GM21447 (cell line): ENCODE results near the gene KRTAP4-6.
"Not testable (repeated sequence)": the region's sequence is repeated elsewhere in the genome, so short reads cannot be mapped to it uniquely, and the experiment has no call there.

Experiments
- ATAC-seq: cut with Tn5 transposase; IDR thresholded peaks from one replicate; pipeline ENCODE4 v1.9.1; 2021; ENCODE audit not compliant: unreplicated experiment

The KRTAP4-6 gene

DNA sequence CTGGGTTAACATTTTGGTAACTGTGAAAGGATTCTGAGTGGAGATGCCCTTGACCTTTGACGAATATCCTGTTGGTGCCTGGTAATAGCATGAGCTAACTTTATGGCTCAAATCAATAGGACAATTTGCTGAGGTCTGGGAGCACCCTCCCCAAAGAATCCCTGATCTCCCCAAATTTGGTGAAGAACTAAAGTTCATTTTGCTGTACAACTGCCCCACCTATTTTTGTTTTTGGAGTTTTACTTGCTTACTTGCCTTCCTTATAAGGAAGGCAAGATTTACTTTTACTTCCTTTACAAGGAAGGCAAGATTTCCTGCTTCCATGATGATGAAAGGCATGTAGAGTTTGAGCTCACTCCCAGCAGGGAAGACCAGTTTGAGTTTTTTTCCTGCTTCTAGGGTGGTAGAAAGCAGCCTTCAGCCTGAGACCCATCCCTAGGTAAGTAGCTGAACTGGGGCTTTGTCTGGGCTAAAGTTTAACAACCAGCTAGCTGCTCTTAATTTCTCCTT, 32.3 kb downstream of the KRTAP4-6 start:
- ATAC-seq: no peak

DNA sequence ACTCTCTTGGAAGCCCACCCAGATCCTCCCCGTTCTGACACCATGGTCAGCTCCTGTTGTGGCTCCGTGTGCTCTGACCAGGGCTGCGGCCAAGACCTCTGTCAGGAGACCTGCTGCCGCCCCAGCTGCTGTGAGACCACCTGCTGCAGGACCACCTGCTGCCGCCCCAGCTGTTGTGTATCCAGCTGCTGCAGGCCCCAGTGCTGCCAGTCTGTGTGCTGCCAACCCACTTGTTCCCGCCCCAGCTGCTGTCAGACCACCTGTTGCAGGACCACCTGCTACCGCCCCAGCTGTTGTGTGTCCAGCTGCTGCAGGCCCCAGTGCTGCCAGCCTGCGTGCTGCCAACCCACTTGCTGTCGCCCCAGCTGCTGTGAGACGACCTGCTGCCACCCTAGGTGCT, 35.0 kb downstream of the KRTAP4-6 start, which contains the start of gene KRTAP4-9:
Gene KRTAP4-9, plus strand, starts transcription at position 43 of the 400 bp plus-strand sequence. Its CDS starts 0 bp downstream, at position 43.
- not testable (repeated sequence) for ATAC-seq

DNA sequence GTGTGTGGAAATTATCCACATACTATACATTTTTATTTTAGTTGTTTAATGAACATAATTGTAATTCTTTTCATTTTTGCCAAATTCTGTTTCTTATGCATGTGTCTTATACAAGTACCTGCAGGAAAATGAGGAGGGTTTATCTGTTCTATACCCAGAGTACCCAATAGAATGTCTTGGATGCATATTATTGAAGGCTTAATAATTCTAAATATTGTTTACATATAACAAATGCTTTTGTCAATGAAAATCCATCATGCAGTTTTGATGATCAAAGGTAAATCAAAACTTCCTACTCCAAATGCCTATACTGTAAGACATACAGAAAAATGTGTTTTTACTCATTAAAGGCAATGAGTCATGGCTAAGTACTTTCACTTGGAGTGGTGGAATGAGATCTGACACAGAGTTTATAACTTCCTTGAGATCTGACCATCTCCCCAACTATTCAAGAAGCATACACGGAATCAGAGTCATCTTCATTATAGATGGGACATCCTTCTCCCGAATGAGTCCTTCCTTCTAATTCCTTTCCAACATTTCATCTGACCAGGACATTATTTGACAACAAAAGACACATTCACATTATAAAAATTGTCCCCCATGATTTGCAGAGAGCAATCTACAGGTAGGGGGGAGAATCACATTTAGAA, 35.8 kb downstream of the KRTAP4-6 start:
- ATAC-seq: not testable (repeated sequence)

DNA sequence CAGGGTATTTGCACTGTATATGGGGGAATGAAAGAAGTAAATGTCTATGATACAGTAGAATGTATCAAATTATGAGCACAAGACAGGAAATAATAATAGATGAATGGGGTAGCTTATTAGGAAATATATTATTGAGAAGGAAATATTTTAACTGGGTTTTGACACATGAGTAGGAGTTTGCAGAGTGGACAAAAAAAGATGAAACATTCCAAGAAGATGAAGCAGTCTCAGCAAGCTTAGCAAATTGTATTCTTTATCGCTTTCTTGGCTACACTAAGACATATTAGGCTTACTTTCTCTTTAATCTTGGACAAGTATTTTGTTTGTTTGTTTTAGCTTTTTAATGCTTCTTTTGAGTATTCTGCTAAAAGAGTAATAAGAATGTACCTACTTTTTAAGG, 36.4 kb downstream of the KRTAP4-6 start:
- no peak for ATAC-seq

DNA sequence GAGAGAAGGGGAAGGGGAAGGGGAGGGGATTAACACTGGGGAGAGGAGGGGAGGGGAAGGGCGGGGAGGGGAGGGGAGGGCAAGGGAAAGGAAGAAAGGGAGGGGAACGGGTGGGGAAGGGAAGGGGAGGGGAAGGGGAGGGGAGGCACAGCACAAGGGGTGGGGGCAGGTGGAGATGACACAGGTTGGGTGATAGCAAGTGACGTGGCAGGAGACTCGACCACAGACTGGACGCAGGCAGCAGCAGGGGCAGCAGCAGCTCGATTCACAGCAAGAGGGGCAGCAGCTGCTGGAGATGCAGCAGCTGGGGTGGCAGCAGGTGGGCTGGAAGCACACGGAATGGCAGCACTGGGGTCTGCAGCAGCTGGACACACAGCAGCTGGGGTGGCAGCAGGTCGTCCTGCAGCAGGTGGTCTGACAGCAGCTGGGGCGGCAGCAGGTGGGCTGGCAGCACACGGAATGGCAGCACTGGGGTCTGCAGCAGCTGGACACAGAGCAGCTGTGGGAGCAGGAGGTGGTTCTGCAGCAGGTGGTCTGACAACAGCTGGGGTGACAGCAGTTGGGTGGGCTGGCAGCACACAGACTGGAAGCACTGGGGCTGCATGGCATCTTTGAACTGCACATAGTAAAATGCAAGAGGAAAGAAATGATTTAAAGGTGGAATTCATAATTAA, 38.6 kb downstream of the KRTAP4-6 start, which contains the start of gene KRTAP4-16:
Gene KRTAP4-16, minus strand, starts transcription at position 624 of the 674 bp plus-strand sequence. Its CDS starts 0 bp downstream, at position 624.
- no peak for ATAC-seq

DNA sequence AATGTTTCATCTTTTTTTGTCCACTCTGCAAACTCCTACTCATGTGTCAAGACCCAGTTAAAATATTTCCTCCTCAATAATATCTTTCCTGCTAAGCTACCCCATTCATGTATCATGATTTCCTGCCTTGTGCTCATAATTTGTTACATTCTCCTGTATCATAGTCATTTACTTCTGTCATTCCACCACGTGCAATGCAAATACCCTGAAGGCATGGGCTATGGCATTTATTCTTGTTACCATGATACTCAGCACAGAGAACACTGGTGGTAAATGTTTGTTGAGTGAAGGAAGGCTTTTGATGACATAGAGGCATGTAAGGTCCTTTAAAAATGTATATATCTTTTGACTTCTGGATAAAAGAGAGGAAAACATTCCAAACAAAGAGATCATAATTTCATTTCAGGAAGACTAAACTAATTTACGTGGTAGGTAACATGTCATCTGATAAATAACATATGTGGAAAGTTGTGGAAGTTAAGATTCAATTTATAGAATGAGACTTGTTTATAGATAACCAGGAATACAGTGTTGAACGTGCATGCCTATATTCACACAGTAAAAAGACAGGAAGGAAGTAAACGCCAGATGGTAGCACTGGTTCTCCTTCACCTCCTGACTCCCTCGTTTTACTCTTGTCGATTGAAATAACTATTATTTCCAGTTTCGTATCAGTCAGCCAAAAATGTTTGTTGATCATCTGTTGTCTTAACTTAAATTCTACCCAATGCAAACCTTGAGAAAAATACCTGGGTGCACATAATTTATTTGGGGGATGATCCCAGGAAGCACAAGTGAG, 40.5 kb downstream of the KRTAP4-6 start:
- not testable (repeated sequence) for ATAC-seq

DNA sequence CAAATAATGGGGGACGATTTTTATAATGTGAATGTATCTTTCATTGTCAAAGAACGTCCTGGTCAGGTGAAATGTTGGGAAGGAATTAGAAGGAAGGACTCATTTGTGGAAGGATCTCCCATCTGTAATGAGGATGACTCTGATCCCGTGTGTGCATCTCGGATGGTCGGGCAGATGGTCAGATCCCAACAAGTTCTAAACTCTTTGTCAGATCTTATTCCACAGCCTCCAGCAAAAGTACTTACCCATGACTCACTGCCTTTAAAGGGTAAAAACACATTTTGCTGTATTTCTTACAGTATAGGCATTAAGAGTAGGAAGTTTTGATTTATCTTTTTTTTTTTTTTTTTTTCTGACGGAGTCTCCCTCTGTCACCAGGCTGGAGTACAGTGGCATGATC, 41.9 kb downstream of the KRTAP4-6 start:
- ATAC-seq: no peak

DNA sequence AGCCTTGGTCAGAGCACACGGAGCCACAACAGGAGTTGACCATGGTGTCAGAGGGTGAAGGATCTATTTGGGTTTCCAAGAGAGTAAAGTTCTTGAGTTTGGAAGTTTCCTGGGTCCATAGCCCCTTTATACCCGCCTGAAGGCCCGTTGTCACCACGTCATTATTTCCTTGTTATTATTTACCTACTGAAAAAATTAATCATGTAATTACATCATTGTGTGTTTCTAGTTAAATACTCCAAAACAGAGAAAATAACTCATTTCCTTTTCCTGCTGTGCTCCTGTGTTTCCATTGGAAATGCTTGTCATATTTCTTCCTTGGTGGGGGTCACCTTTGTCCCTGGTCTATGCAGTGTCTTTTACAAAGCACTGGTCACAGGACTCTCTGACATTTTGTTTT, 42.3 kb downstream of the KRTAP4-6 start, which contains the start of gene KRTAP4-8:
Gene KRTAP4-8, minus strand, starts transcription at position 101 of the 400 bp plus-strand sequence. Its CDS starts 58 bp downstream, at position 43.
- no peak for ATAC-seq

DNA sequence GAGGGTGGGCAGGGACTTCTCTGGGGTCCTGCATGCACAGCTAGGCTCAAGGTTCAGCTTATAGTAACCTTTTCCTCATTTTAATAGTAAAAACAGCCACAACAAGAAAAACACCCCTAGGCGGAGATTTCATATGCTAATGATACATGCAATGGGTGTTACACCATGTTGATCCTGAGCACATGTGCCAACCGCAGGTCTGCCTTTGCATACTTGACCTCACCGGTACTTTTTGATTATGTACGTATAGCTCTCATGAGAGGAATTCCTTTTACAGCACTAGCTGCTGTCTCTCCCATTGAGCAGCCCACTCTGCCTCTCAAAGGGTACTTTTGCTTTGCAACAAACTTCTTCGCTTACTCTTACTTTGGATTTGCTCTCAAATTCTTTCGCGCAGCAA, 44.3 kb downstream of the KRTAP4-6 start:
- no peak for ATAC-seq
